GM19467 (cell line): ENCODE measurements around the gene PRDM2.
"Not testable (repeated sequence)": the region's sequence is repeated elsewhere in the genome, so short reads cannot be mapped to it uniquely, and the experiment has no call there.

Source experiments
- ATAC-seq: cut with Tn5 transposase; IDR thresholded peaks from one replicate; pipeline ENCODE4 v1.9.1; 2021; ENCODE audit warnings: mild to moderate bottlenecking, moderate library complexity; ENCODE audit not compliant: unreplicated experiment

The PRDM2 gene

DNA sequence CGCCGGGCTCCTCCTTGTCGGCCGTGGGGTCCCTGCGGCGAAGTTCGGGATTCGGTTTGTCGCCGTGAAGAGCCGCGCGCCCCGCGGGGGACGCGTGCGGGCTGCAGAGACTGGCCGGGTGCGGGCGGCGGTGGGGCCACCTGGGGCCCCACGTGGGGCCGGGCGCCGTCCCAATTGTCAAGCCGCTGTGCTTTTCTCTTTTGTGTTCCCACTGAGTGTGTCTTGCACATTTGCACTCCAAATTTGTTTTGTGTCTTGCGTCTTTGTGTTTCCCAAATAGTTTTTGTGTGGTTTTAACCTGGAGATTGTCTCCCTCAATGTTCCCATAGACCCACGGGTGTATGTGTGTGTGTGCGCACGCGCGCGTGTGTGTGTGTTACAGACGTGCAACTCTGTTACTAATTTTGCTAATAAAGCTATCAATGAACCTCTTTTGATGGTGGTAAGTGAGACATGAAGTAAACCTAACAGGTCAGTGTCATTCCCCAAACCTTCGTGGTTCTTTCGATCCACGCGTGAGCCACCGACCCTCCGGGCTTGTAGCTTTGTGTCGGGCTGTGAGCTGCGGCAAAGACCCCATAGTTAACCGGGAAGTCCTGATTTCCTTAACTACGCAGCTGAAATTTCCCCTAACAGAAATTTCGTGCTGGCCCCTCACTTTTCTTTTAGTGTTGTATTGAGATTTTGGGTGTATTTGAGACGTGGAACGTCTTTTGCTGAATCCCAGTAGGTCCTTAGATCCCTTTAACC is 708 bp downstream of the PRDM2 start:
- ATAC-seq, result peak; percentile 32

GRCh38 chr1:13701271-13701640 is 1.3 kb downstream of the PRDM2 start:
- no peak for ATAC-seq

DNA sequence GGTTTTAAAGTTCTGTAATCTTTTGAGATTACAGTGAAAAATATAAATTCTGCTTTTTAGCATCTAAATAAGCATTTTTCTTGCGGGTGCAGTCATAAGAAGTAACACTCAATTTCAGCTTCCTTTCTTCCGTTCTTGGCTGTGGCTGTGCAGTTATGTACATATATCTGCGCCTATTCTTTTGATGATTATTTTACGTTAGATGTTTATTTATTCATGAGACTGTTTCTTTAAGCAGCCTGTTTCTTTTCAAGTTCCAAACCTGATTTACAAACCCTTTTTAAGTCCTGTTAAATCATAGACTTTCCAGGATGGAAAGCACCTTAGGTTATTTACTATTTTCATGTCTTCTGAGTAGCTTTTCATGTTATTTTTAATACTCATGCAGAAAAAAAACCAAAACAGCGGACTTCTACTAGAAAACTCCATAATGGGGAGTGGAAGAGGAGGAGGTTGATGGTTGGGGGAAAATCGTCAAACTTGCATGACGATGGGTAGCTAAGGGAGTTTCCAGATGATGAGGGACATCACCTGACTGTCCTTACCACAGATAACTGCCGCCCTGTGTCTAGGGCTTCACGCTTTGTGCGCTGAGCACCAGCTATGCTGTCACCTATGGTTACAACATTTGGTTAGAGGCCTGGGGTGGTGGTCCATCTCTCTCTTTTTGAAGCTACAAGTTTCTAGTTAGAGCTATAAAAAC is 2.6 kb downstream of the PRDM2 start:
- ATAC-seq, result peak; percentile 73

DNA sequence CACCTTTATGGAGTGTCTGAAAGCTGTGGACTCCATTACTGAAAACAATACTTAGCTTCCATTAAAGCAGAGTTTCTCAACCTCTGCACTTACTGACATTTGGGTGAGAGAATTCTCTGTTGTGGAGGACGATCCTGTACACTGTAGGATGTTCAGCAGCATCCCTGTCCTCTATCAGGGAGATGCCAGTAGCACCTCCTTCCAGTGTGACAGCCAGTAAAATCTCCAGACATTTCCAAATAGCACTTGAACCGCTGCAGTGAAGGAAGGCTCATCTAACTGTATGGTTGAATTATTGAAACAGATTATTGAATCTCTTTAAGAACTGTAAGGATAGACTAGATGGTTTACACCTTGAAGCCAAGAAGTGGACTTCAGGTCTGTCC is 3.1 kb downstream of the PRDM2 start:
- no peak for ATAC-seq

DNA sequence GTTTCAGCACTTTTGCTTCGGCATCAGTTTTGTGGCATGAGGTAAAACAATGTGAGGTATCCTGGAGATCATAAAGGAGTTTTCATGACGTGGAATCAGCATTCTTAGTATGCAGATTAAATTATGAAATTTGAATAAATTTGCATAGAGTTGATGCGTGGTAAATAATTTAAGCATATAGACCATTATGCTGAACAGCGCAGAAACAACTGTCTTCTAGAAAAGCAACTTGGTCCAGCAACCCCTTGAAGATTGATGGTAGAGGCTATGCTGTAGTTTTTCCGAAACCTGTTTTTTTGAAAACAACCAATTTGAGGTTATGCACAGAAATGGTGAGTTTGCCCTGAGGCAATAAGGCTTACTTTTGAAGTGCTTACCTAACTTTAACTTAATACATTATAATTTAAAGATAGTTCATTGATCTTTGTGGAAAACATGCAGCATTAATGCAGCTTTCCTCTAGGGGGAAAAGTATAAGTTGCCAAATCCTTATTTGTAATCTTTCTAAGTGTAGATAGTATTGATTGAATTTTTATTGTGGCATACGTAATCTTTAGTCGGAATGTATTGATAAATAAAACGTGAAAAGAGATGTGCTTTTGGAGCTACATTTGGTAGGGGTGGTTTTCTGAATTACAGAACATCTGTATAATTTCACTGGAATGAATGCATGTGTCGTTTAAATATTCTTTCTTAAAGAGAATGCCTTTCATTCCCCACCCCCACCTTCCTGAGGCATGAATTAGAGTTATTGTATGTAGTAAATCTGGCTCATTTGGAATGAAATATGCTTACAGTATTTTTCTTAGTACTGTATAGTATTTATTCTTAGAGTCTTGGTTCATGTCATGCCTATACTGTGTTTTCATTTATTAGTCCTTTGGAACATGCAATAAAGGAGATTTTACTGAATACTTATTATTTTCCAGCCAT is 3.8 kb downstream of the PRDM2 start:
- no peak for ATAC-seq

GRCh38 chr1:13706046-13706445 is 6.1 kb downstream of the PRDM2 start:
- no peak for ATAC-seq

DNA sequence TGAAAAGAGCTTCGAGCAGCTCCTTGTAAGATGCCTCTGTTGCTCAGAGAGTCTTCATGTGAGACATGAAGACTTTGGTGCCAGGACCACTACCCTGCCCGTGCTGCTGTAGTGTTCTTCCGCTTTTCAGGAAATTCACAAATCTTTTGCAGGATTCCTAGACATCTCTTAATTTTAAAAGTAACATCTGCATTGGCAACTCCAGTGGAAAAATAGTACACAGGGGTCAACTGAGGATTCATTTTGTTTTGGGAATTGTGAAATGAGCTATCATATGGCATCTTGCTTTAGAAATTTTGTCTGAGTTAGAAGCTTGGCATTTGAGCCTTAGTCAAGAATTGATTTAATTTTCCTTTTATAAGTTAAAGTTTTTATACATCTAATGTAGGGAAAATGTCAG is 7.2 kb downstream of the PRDM2 start:
- no peak for ATAC-seq

GRCh38 chr1:13708380-13708982 is 8.5 kb downstream of the PRDM2 start:
- ATAC-seq, result no peak

DNA sequence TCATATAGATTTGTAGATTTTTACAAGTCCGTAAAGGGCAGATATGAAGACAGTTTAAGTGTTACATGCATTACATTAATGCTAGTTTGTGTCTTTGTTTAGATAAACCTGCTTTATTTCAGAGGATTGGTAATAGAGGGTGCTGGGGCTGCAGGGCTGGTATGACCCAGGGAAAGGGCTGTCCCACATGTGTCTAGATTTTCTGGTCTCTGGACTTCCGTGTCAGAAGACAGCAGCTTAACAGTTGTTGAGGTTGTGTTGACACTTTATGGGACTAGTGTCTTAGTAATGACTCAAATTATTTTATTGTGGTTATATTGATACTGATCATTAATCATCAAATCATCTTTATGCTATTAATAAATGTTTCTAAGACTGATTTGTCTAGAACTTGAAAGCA is 10.1 kb downstream of the PRDM2 start:
- no peak for ATAC-seq

GRCh38 chr1:13714851-13715250 is 14.9 kb downstream of the PRDM2 start:
- ATAC-seq, result no peak

DNA sequence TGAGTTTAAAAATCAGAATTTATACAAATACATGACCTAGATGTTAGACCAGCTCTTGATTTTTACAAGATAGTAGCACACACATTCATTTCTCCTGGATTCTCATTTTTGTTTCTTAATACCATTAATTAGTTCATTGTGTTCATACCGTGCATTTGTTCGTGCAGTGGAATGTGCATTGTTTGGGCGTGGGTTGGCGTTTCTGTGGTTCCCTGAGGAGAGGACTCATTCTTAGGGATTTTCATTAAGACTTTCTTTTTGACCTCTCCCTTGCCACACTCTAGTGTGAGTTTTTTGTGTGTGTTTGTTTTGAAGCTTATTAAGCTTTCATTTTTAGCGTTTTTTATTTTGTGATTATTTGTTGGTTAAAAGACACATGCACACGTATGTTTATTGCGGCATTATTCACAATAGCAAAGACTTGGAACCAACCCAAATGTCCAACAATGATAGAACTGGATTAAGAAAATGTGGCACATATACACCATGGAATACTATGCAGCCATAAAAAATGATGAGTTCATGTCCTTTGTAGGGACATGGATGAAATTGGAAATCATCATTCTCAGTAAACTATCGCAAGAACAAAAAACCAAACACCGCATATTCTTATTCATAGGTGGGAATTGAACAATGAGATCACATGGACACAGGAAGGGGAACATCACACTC is 15.8 kb downstream of the PRDM2 start:
- not testable (repeated sequence) for ATAC-seq

- no peak for ATAC-seq
Observed at GRCh38 chr1:13722808-13723360, 22.9 kb downstream of the PRDM2 start.

DNA sequence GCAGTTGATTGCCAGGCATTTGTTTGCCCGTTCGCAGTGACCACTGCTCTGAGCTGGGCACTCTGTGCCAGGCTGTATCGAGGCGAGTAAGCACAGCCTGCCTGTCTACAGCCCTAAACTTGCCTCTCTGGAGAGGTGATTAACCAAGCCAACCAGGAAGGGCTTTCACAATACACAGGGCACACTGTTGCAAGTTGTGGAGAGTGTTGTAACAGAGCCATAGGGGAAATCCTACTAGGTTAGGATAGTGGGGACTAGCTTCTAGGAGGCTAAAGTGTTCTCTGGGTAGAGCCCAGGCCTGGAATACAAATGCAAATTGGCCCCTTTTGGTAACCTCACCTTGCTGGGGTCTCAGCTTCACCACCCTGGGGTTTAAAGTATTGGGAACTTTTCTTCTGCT is 23.8 kb downstream of the PRDM2 start:
- no peak for ATAC-seq

- no peak for ATAC-seq
Observed at GRCh38 chr1:13725714-13726175, 25.8 kb downstream of the PRDM2 start.

DNA sequence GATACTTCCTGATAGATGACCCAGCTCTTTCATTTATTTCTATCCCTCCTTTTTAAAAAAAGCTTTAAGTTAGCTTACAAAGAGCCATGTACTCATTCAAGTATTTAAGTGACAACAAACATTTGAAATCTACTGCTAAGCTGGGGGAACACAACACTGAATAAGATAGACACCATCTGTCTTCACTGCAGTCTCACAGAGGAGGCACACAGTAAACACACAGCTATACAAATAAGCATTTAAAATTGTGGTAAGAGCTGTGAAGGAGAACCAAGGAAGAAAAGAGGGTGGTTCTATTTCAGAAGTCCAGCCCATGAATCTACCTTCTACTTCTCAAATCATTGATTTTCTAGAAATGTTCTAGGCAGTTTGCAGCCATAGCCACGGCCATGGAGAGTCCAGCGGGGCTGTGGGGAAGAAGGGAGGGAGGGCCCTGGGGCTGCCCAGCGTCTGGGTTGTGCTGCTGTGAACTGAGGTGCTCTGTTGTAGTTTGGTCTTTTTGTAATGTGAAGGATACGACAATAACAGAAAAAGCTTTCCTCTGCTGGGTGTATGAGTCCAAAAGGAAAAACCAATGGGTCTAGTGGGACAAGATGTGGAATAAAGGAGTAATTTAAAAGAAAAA is 28.2 kb downstream of the PRDM2 start:
- ATAC-seq, result no peak

- ATAC-seq, result peak; percentile 1
Observed at GRCh38 chr1:13730291-13730690, 30.3 kb downstream of the PRDM2 start.

GRCh38 chr1:13730751-13731482 is 30.9 kb downstream of the PRDM2 start:
- ATAC-seq, result peak; percentile 92

DNA sequence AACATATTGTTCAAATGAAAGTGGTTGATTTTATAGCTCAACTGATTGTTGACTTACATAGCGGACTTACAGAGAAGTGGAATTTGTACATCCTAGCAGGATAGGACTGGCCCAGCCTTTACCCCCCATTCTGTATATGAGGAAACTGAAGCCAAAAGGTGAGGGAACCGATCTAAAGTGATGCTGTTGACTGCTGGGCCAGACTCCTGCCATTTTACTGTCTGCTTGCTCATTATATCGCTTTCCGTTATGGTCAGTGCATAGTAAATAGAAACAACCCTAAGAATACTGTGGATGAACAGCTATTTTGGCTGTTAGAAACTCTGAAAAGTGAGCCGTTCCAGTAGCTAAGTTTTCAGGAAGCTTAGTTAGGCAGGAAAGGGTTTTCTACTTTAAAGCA is 31.9 kb downstream of the PRDM2 start:
- ATAC-seq, result no peak
